K562 (cell line): ENCODE measurements around the gene SLC30A3. TPM values are rescaled to one million over a fixed set of nuclear protein-coding genes. Genes with fewer than 3 reads are reported as not detected.

Source experiments
- CREB3L1 ChIP-seq: fragments of 450-650 bp; IDR thresholded peaks from 2 replicates; pipeline ENCODE4 v1.6.1; 2014; ENCODE audit warnings: low read depth, mild to moderate bottlenecking, moderate library complexity, borderline replicate concordance
- ELF1 ChIP-seq: fragments of 200-800 bp; sonication (Bioruptor generic); IDR thresholded peaks from 2 replicates; pipeline ENCODE4 v1.6.1; 2016; ENCODE audit warnings: missing genetic modification characterization, missing compliant biosample characterization
- GABPB1 ChIP-seq: sonication (generic); formaldehyde crosslinking; IDR thresholded peaks from 2 replicates; pipeline ENCODE4 v1.8.0; 2022; ENCODE audit warnings: mild to moderate bottlenecking, missing genetic modification reagents
- ID3 ChIP-seq, 2 experiments: fragments of 250-450 bp in 1 of 2; fragments of 450-650 bp in 1 of 2; sonication (Bioruptor Pico) in 1 of 2; IDR thresholded peaks; 2 replicates each; pipeline versions ENCODE4 v1.6.1 to v1.8.0; 2016 to 2021; ENCODE audit warnings: mild to moderate bottlenecking in 2 of 2, moderate library complexity in 2 of 2, missing compliant biosample characterization in 1 of 2, missing genetic modification characterization in 1 of 2
- JUND ChIP-seq, 2 experiments: IDR thresholded peaks; 2 replicates in 1 of 2; 3 replicates in 1 of 2; pipeline ENCODE4 v1.6.1; 2011; ENCODE audit warnings: borderline replicate concordance in 2 of 2, low read depth in 2 of 2, low read length in 2 of 2, improper control_type of control experiment in 1 of 2, missing biosample characterization in 1 of 2, missing genetic modification characterization in 1 of 2, missing genetic modification reagents in 1 of 2
- KDM1A ChIP-seq, 2 experiments: fragments of 450-650 bp; IDR thresholded peaks; 2 replicates each; pipeline ENCODE4 v1.6.1; 2016; ENCODE audit warnings: mild to moderate bottlenecking in 2 of 2
- KDM4B ChIP-seq, 2 experiments: fragments of 450-650 bp in 1 of 2; sonication (generic) in 1 of 2; IDR thresholded peaks; 2 replicates each; pipeline ENCODE4 v1.6.1; 2016 to 2017; ENCODE audit warnings: borderline replicate concordance in 2 of 2, antibody characterized with exemption in 1 of 2, low read depth in 1 of 2, mild to moderate bottlenecking in 1 of 2
- MIER1 ChIP-seq: fragments of 450-650 bp; IDR thresholded peaks from 2 replicates; pipeline ENCODE4 v1.6.1; 2016; ENCODE audit warnings: antibody characterized with exemption, mild to moderate bottlenecking, low read depth
- NELFE ChIP-seq: IDR thresholded peaks from 2 replicates; pipeline ENCODE4 v1.6.1; 2011; ENCODE audit warnings: mild to moderate bottlenecking; ENCODE audit not compliant: insufficient read depth, insufficient read length
- RBFOX2 ChIP-seq: fragments of 200-400 bp; formaldehyde crosslinking; IDR thresholded peaks from 2 replicates; pipeline ENCODE4 v1.6.1; 2017; ENCODE audit warnings: low read depth, mild to moderate bottlenecking, low read length, moderate library complexity
- TSHZ1 ChIP-seq: fragments of 250-450 bp; sonication (Bioruptor Pico); IDR thresholded peaks from 2 replicates; pipeline ENCODE4 v1.4.0; 2020; ENCODE audit warnings: mild to moderate bottlenecking, moderate library complexity
- YY1 ChIP-seq, 3 experiments: IDR thresholded peaks; 2 replicates each; pipeline ENCODE4 v1.6.1; 2011; ENCODE audit warnings: low read length in 2 of 3, mild to moderate bottlenecking in 2 of 3, moderate library complexity in 2 of 3, borderline replicate concordance in 1 of 3, control low read depth in 1 of 3, low read depth in 1 of 3; ENCODE audit not compliant: insufficient read depth in 3 of 3, insufficient replicate concordance in 2 of 3, control insufficient read depth in 1 of 3, insufficient read length in 1 of 3; ENCODE audit errors: extremely low read depth in 1 of 3
- ZEB2 ChIP-seq: fragments of 450-650 bp; IDR thresholded peaks from 2 replicates; pipeline ENCODE4 v1.6.1; 2016
- ZNF124 ChIP-seq: sonication (generic); formaldehyde crosslinking; IDR thresholded peaks from 2 replicates; pipeline ENCODE4 v1.8.1; 2022; ENCODE audit warnings: missing genetic modification reagents
- ZNF384 ChIP-seq: IDR thresholded peaks from 2 replicates; pipeline ENCODE4 v1.6.1; 2012; ENCODE audit warnings: low read depth, low read length, improper control_type of control experiment
- polyA plus RNA-seq, 8 experiments: library from polyadenylated mRNA; depleted of rRNA in 4 of 8; stranded (reverse) in 5 of 8; unstranded in 3 of 8; fragments of >200 nt; fragmentation: Nextera tagmentation in 2 of 8; fragmentation: Illumina TruSeq in 1 of 8; extraction: Ambion mirVana in 2 of 8; extraction: Trizol in 1 of 8; gene quantifications; 2 replicates each; pipeline versions ENCODE4 v1.2.1 to v1.2.3, GENCODE V29; 2011 to 2014; ENCODE audit warnings: inconsistent platforms in 1 of 8, missing spikeins in 1 of 8
- total RNA-seq, 7 experiments: library from RNA; depleted of rRNA in 6 of 7; stranded (reverse); fragments of >200 nt in 6 of 7; fragmentation: Illumina TruSeq in 2 of 7; extraction: Trizol in 2 of 7; gene quantifications; 2 replicates each; pipeline versions ENCODE4 v1.2.1 to v1.2.3, GENCODE V29; 2011 to 2021; ENCODE audit warnings: low replicate concordance in 1 of 7

SLC30A3 gene
- total and polyA plus RNA-seq, 9 of the 15 experiments (the other 6 are each of a cell fraction or from before 2014, with no cell fraction given): 0.03 to 2.7 (median 0.89) TPM; not detected in 1

- TF ChIP-seq KDM4B (IDR thresholded peaks at IDR 0.05; ENCODE audit: borderline replicate concordance in 2 of 2, low read depth in 1 of 2) (peak in 1 of 2 experiments; percentile 79; a peak in 1 of 4 replicates), CREB3L1 (peak; percentile 40; the same call in 1 of the 2 replicates), ZEB2 (0 out of 2 replicates have a peak, but pooled peaks have one; percentile 16), NELFE (peak; percentile 36), GABPB1 (CRISPR knock-in tag) (peak; percentile 82), ZNF124 (CRISPR knock-in tag) (no peak), ELF1 (tag) (peak; percentile 92), JUND (IDR thresholded peaks at IDR 0.05; ENCODE audit: borderline replicate concordance, low read depth, low read length) (no peak), JUND (tag; IDR thresholded peaks at IDR 0.05; ENCODE audit: borderline replicate concordance, low read depth, low read length) (0 out of 3 replicates have a peak, but pooled peaks have one; percentile 12), ID3 (CRISPR knock-in tag; IDR thresholded peaks at IDR 0.05) (no peak), ID3 (tag; IDR thresholded peaks at IDR 0.05) (peak; percentile 66), KDM1A (IDR thresholded peaks at IDR 0.05) (no peak), ZNF384 (peak; percentile 6; the same call in 1 of the 2 replicates), YY1 (IDR thresholded peaks at IDR 0.05; ENCODE audit: borderline replicate concordance in 1 of 3, control insufficient read depth in 1 of 3, extremely low read depth in 1 of 3, insufficient read depth in 3 of 3, insufficient read length in 1 of 3, insufficient replicate concordance in 2 of 3, low read depth in 1 of 3, low read length in 2 of 3) (peak; percentile 70 to 88 (median 85)), MIER1 (no peak), TSHZ1 (CRISPR knock-in tag) (no peak), RBFOX2 (peak; percentile 99)
Measured at GRCh38 chr2:27211943-27212625, 50.8 kb downstream of the SLC30A3 start, which contains the start of the genes ATRAID and SLC5A6 (continued).
